G401 (cell line): Measurements from ENCODE around the gene SPON2. TPM values are rescaled to one million over a fixed set of nuclear protein-coding genes. Genes with fewer than 3 reads are reported as not detected.

ENCODE experiments used
- DNase-seq: peaks from one replicate; pipeline ENCODE4 v3.0.0-alpha.2; 2015; ENCODE audit warnings: low spot score
- in situ Hi-C: cut with HindIII; loops from 2 replicates; pipeline ENCODE4 v1.10.0; 2016; ENCODE audit warnings: low sequenced_read_pairs, mixed read lengths
- total RNA-seq: library from RNA; depleted of rRNA; stranded (reverse); fragments of >200 nt; shearing (Covaris generic); gene quantifications from 2 replicates; pipeline ENCODE4 v1.2.3, GENCODE V29; 2014; rRNA removed

The SPON2 gene
- total RNA-seq = 3.2 TPM in 1 of 2 replicates, not detected in the other

- in situ Hi-C loops = loop anchor here (5.0 kb wide), 1 partner anchor 70 kb away; no protein-coding TSS in a partner anchor
- no peak for DNase-seq
These were observed at the start of gene SPON2 for GRCh38 chr4:1172228-1172851. Gene SPON2, minus strand, starts transcription at chr4:1172583.

GRCh38 chr4:1221155-1221870, 48.9 kb upstream of the SPON2 start:
- in situ Hi-C loops = no loop called here
- no peak for DNase-seq

- in situ Hi-C loops = no loop called here
- no peak for DNase-seq
These were observed 48.2 kb upstream of the SPON2 start for GRCh38 chr4:1220566-1220965.

GRCh38 chr4:1219566-1219950, 47.2 kb upstream of the SPON2 start:
- in situ Hi-C loops = no loop called here
- no peak for DNase-seq

GRCh38 chr4:1218634-1219565, 46.5 kb upstream of the SPON2 start:
- no peak for DNase-seq
- in situ Hi-C loops = no loop called here

GRCh38 chr4:1217366-1217765, 45.0 kb upstream of the SPON2 start:
- DNase-seq = no peak
- in situ Hi-C loops = no loop called here

GRCh38 chr4:1216869-1217294, 44.5 kb upstream of the SPON2 start:
- DNase-seq = peak; percentile 75
- in situ Hi-C loops = no loop called here

- in situ Hi-C loops = no loop called here
- no peak for DNase-seq
These were observed 43.8 kb upstream of the SPON2 start for GRCh38 chr4:1216076-1216614.

GRCh38 chr4:1215141-1216075, 43.0 kb upstream of the SPON2 start:
- in situ Hi-C loops = no loop called here
- no peak for DNase-seq

GRCh38 chr4:1214101-1215095, 42.0 kb upstream of the SPON2 start:
- in situ Hi-C loops = no loop called here
- DNase-seq = no peak

GRCh38 chr4:1213336-1213995, 41.1 kb upstream of the SPON2 start:
- in situ Hi-C loops = no loop called here
- no peak for DNase-seq

GRCh38 chr4:1212546-1213335, 40.4 kb upstream of the SPON2 start:
- DNase-seq = no peak
- in situ Hi-C loops = no loop called here

- DNase-seq = peak; percentile 82
- in situ Hi-C loops = no loop called here
These were observed 39.6 kb upstream of the SPON2 start for GRCh38 chr4:1211891-1212545.

GRCh38 chr4:1211371-1211770, 39.0 kb upstream of the SPON2 start:
- peak; percentile 33 for DNase-seq
- in situ Hi-C loops = no loop called here

GRCh38 chr4:1210971-1211370, 38.6 kb upstream of the SPON2 start:
- in situ Hi-C loops = no loop called here
- peak; percentile 27 for DNase-seq
